Ishikawa (cell line): Measurements from ENCODE around the gene TOMM70.

Source experiments
- RAD21 ChIP-seq: IDR thresholded peaks from 2 replicates; pipeline ENCODE4 v1.6.1; 2012; ENCODE audit warnings: low read depth
- TAF1 ChIP-seq: IDR thresholded peaks from 2 replicates; pipeline ENCODE4 v1.6.1; 2012; ENCODE audit warnings: low read depth, mild to moderate bottlenecking
- TF ChIP-seq, protein P1 (sequence below): IDR thresholded peaks from 2 replicates; pipeline ENCODE4 v1.6.1; 2012
- TF ChIP-seq, protein P2 (sequence below): IDR thresholded peaks from 2 replicates; pipeline ENCODE4 v1.6.1; 2012; ENCODE audit warnings: low read depth, mild to moderate bottlenecking

DNA sequence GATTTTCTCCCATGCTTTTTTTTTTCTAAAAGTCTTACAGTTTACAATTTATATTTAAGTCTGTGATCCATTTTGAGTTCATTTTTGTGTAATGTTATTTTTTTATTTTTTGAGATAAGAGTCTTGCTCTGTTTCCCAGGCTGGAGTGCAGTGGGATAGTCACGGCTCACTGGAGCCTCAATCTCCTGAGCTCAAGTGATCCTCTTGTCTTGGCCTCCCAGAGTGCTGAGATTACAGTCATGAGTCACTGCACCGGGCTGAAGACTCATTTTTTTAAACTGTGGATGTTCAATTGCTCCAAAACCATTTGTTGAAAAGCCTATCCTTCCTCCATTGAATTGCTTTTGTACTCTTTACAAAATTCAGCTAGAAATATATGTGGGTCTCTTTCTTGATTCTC, 20.0 kb upstream of the TOMM70 start:
- TF ChIP-seq TAF1, result no peak
- no peak for TF ChIP-seq RAD21
- TF ChIP-seq, protein P1, sequence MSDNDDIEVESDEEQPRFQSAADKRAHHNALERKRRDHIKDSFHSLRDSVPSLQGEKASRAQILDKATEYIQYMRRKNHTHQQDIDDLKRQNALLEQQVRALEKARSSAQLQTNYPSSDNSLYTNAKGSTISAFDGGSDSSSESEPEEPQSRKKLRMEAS, result no peak
- TF ChIP-seq, protein P2, sequence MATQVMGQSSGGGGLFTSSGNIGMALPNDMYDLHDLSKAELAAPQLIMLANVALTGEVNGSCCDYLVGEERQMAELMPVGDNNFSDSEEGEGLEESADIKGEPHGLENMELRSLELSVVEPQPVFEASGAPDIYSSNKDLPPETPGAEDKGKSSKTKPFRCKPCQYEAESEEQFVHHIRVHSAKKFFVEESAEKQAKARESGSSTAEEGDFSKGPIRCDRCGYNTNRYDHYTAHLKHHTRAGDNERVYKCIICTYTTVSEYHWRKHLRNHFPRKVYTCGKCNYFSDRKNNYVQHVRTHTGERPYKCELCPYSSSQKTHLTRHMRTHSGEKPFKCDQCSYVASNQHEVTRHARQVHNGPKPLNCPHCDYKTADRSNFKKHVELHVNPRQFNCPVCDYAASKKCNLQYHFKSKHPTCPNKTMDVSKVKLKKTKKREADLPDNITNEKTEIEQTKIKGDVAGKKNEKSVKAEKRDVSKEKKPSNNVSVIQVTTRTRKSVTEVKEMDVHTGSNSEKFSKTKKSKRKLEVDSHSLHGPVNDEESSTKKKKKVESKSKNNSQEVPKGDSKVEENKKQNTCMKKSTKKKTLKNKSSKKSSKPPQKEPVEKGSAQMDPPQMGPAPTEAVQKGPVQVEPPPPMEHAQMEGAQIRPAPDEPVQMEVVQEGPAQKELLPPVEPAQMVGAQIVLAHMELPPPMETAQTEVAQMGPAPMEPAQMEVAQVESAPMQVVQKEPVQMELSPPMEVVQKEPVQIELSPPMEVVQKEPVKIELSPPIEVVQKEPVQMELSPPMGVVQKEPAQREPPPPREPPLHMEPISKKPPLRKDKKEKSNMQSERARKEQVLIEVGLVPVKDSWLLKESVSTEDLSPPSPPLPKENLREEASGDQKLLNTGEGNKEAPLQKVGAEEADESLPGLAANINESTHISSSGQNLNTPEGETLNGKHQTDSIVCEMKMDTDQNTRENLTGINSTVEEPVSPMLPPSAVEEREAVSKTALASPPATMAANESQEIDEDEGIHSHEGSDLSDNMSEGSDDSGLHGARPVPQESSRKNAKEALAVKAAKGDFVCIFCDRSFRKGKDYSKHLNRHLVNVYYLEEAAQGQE, result no peak
